Renal cortical epithelial cell (primary cell): ENCODE data around the gene RESF1. TPM values are rescaled to one million over a fixed set of nuclear protein-coding genes. Genes with fewer than 3 reads are reported as not detected.

Experiments used
- DNase-seq: peaks from one replicate; pipeline ENCODE4 v3.0.0-alpha.2; 2011; ENCODE audit warnings: low read depth
- total RNA-seq: library from RNA; depleted of rRNA; stranded (reverse); fragments of >200 nt; gene quantifications from 2 replicates; pipeline ENCODE4 v1.2.3, GENCODE V29; 2014

Gene RESF1
- total RNA-seq, 1 donor from 2014 or later: 88.5 TPM

DNA sequence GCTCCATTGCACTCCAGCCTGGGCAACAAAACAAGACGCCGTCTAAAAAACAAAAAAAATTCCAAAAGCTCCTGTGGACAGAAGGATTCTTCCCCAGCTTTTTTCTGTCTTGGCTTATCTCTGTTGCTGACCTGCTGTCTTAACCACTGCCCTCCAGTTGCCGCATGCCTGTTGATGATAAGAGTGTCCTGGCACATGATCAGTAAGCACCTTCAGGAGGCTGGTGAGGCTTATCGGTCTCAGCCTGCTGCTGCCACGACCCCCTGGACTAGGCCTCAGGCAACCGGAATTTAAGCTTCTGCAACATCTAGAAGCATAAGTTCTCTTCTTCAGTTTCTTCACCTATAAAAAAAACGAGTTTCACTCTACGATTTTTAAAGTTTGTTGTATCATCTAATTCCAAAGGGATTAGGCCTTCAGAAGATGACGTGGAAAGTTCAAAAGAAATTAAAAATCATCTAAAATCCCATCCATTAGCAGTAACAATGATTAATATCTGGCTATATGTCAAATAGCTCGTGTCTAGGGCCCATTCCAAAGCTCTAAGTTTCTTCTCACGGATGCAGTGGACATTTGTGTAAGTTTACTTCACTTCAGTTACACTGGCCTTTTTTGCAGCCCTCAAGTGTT lies 46.4 kb downstream of the RESF1 start:
- DNase-seq: no peak

Other genes starting within 250 kb of the RESF1 start
- gene AMN1, start 230.4 kb upstream of the RESF1 start, total RNA-seq: 11.1 and 12.1 TPM in 2 replicates
- 10.6 and 64.0 TPM in 2 replicates for gene BICD1, start 147.4 kb downstream of the RESF1 start, total RNA-seq